A204.1 (cell line): ENCODE measurements around the gene COL7A1.

Source experiments
- FAIRE-seq: peaks from 2 replicates; lab custom pipeline; 2012; peaks lifted over from hg19 to GRCh38; lab: Jason Lieb, UNC

Gene COL7A1

DNA sequence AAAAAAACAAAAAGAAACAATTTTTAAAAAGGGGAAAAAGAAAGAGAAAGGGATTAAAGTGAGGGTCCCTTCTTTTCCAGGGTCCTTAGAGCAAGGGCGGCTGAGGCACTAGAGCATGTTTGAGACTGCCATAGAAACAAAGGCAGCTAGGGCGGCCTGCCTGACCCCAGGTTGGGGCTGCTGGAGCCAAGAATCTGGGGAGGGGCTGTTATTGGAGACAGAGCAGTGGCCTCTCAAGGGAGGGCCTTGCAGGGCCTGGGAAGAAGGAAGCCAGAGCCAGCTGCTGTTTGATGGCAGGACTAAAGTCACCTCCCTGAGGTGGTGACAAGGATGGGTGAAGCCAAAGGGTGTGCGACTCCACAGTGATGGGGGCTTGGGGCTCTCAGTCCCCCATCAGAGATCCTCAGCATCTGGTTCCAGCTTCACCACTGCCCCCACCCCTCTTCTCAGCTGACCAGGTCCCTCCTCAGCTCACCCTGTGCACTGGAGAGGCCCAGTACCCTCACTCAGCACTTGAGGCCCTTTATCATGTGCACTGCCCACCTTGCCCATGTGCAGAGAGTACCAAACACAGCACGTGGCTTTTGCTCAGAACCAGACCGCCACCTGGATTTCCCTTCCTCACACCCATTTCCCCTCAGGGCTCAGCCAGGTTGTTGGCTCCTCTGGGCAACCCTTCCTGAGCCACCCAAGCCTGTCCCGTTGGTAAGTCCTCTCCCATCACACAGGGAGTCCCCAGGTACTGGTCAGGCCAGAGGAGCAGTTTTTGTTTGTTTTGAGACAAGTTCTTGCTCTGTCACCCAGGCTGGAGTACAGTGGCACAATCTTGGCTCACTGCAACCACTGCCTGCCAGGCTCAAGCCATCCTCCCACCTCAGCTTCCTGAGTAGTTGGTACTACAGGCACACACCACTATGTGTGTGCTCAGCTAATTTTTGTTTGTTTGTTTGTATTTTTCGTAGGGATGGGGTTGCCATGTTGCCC, 24.7 kb upstream of the COL7A1 start:
- no peak for FAIRE-seq

DNA sequence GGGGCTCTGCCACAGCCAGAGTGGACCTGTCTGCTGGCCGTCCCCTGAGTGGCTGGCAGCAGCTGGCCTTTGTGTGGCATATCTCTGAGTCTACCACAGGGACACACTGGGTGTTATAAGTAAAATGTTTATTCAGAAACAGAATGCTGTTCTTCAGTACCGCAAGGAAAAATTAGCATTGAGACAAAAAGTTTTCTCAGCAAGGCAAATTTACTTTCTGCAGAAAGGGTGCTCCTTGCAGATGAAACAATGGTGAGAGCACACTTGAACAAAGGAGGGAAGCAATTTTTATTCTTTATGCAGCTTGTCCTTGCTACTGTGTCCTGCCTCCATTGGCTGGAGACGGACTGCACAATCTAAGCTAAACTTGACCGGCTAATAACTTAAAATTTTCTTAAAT, 22.4 kb upstream of the COL7A1 start:
- FAIRE-seq, result no peak

DNA sequence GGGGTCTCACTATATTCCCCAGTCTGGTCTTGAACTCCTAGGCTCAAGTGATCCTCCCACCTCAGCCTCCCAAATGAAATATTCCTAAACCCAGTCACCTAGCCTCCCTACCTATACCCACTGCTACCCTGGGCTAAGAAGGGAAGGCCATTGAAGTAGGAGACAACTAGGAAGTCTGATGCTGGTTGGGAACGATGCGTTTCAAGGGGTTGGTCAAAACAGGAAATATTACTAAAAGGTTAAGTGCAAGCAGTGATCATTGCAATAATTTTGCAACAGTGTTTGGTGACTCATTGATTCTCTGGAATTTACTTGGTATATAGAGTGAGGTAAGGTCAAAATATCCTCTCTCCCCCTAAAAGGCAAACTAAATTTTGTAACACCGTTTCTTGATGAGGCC, 18.9 kb upstream of the COL7A1 start:
- FAIRE-seq, result no peak

DNA sequence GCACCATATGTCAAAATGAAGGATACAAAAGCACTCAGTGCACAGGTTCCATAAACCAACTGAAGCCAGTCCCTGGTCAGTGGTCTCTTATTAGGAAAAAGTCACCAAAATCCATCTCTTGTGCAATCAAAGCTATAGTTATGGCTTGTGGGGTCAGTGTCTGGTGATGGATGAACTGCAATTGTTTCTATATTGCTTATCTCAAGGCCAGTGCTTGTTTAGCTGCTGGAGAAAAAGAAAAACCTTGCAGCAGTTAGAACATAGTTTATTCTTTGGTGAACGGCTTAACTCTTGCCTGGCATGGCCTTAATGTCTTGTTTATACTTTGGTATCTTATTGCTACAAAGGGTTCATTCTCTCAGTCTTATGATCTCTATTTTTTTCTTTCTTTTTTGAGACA, 17.2 kb upstream of the COL7A1 start:
- no peak for FAIRE-seq

DNA sequence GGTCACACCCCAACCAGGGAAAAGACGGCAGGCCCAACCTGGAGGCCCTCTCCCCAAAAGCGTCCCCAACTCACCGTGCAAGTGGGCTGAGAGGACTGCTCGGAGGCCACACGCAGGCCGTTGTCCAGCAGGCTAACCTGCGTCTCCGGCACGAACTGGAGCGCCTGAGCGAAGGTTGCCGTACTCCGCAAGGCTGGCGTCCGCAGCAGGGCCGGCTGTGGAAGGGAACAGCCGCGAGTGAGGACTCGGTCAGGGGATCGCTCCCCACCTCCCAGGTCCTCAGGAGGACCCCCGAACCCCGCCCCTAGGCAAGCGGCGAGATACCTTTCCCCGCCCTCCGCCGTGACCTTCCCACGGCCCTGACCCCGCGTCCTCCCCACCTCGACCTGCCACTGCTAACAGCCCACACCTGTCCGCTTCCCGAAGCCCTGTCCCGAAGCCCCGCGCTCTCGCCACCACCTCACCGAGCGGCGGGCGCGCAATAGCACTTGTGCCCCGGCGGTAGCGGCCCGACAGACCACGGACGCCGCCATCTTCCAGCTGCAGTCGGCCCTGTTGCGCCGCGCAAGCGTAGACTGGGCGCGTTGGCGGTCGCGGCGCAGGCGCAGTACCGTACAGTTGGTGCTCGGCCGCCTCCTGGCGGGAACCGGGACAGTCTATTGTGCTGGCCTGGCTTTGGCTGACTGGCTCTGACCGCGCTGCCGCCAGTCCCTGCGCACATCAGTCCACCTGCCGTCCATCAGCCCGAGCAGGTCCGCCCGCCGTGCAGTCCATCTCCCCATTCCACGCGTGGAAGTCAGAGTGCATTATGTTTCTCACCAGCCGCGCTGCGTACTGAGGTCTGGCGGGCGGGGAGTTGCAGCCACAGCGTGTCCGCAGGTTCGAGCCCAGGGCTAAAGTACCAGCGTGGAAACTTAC, 14.2 kb upstream of the COL7A1 start, which contains the start of gene UQCRC1:
UQCRC1 (minus strand) TSS at position 559 of the 918 bp plus-strand sequence; CDS start at position 533, 26 bp downstream.
- FAIRE-seq, result peak; percentile 73

DNA sequence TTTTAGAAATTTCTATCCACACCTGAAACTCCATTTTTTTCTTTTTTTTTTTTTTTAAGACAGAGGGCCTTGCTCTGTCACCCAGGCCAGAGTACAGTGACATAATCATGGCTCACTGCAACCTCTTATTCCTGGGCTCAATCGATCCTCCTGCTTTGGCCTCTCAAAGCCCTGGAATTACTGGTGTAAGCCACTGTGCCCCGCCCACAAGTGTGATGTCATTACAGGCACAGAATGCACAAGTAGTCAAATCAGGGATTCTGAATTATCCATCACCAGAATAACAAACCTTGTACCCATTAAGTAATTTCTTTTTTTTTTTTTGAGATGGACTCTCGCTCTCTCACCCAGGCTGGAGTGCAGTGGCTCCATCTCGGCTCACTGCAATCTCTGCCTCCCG, 12.4 kb upstream of the COL7A1 start:
- FAIRE-seq, result no peak

DNA sequence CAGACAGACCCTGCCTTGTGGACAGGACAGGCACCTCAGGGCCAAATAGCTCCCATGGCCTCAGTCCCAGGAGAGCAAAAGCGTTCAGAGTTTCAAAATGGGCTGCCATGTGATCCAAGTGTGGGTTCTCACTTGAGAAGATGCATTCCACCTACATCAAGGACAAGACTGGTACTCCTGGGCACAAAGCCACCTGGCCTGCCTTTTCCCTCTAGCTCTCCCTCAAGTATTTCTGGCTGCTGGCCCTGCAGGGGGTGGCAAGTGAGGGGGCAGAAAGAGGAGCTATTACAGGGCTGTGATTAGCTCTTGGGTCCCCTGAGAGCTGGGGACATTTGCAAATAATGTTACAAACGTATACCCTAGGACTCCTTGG, 6.5 kb upstream of the COL7A1 start:
- FAIRE-seq, result no peak

DNA sequence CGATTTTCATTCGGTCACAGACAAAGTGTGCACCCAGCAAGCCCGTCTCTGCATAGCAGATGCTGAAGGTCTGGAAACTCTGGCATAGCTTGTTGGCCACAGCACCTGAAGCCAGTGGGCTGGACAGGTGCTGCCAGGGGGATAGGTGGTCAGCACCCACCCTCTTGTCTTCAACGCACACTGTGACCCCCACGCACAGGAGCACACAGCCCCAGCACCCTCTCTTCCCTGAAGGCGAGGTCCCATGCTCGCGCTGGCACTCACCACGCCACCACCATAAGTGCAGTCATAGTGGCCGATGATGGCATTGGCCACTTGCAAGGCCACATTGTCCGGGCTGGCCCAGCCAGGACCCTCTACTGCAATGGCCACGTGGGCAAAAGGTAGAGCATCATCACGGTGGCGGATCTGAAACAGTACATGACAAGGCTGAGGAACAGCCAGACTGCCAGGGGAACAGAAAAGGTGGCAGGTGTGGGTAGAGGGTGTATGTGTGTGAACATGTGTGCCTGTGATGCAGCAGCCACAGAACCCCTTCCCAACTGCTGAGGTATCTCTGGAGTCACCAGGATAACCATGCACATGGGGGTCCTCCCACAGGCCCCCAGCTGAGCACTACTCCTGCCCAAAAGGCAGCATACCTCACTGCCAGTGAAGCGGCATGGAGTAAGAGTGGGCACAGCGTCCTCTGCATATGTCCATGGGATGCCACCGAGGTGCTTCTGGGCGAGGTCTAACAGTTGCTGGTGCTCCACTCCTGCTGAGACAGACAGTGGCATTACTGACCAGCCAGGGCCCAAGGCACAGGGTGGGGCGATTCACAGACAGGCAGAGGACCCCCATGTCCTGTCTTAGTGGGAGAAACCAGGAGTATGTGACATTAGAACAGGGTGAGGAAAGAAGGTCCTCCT, 5.8 kb upstream of the COL7A1 start:
- FAIRE-seq, result no peak

DNA sequence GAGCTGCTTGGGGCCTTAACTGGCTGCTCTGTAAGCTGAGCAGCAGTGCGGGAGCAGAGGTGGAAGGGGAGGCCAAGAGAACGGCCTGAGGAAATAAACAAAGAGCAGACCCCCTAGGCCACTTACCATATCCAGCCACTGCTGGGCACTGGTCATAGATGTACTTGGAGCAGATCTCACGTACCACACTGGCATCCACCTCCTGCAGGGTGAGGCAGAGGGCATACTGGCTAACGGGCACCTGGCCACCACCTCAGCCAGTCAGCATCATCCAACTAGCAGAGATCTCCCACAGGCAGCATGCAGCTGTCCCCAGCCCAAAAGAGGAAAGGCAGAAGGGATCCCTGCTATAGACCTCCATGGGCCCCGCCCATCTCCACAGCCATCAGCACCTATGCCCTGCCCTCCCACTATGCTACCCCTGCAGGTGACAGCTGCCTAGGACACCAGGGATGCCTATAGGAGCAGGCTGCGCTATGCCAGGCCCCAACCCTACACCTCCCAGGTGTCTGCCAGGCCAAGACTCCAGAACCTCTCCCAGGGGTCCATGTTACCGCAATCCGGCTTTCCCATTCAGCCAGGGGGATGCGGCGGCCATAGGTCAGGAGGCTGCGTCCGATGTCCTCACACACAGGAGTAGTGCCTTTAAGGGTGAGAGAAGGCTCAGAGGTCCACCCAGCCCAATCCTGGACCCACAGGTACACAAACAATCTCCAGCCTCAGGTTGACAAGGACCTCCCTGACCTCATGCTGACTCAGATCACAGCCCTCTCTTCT, 4.6 kb upstream of the COL7A1 start:
- FAIRE-seq, result no peak

DNA sequence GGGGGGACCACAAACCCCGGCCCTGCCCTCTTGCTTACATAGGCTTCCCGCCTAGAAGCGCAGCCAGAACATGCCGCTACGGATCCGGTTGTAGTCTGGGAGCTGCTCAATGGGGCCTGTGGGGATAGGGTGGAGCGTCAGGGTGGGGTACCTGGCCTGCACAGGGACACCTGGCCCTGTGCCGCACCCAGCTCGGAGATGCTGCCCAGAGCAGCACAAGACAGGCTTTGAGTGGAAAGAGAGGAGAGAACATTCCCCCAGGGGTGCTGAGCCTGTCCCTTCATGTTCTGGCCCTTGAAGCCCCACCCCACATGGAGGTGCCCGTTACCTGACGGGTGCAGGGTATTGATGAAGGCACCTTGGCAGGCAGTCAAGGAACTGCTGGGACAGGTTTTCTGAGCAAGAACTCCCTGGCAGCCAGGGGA, 4.0 kb upstream of the COL7A1 start:
- FAIRE-seq, result no peak

DNA sequence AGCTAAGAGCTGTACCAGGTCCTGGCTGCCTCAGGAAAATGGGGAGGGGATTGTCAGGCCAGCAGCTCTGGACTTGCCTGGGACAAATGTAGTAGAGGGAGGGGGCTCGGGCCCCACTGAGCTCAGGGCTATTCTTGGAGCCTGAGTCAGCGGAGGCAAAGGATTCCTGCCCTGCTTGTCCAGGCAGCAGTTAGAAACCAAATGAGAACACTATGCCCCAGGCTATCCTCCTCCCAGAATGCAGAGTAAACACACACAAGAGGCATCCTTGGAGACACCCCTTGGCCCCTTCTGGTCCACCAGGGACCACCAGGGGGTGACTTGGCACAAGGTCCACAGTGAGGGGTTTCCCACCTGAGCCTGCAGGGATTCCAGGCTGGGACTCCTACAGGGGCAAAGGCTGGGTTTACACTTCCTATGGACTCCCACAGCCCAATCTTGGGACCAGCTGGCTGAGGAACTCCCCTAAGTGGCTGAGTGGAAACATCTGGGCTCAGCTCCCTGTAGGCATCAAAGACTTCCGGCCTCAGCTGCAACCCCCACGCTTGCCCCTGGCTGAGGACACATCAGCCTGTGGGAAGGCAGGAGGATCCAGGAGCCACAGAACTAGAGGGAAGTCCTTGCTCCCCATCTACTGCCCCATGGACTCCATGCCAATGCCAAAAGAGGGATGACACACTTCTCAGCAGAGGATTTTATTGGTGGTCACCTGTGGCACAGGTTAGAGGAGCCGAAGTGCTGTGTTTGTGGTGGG, 3.4 kb upstream of the COL7A1 start:
- no peak for FAIRE-seq

DNA sequence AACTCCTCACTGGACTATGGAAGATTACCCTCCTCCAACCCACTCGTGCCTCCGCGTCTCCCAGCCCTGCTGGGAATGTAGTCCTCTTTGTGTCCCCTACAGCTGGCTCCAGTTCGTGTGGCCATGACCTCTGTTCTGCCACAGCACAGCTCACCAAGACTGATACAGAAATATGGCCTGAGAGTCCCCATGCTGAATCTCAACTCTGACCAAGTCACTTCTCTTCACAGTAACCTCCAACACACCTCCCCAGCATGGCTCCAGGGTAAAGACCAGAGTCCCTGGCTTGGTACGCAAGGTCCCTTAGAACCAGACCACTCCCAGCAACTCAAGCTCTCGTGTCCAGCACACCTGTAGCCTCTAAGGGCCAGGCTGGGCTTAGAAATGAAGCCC, 2.3 kb upstream of the COL7A1 start:
- no peak for FAIRE-seq

DNA sequence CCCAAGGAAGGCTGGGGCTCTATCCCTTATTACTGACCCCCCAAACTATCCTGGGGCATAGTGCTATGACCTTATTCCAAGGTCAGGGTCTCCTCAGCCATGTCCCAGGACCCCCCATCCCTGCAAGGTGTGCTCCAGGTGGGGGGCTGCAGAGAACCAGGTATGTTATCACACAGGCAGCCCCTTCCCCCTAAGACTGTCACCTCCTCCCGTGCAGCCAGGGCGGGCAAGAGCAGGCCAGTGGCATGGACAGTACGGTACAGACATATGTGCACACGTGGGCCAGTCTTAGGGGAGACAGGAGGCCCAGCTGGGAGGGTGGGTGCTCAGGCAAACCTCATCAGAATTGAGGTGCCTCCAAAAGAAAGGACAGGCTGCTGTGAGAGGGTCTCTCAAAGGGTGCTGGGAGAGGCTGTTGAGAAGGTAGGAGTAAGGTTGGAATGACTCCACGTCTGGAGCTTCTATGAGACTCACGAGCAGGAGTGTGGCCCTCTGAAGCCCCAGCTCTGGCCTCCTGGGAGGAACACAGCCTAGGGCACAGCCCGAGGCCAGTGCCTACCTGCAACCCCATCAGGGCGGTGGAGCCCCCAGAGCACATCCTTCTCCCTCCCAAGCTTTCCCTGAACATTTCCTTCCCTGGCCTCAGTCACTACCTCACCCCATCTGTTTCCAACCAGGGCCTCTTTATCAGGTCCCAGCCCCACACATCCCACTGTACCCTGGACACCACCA, 1.7 kb upstream of the COL7A1 start:
- FAIRE-seq, result no peak

DNA sequence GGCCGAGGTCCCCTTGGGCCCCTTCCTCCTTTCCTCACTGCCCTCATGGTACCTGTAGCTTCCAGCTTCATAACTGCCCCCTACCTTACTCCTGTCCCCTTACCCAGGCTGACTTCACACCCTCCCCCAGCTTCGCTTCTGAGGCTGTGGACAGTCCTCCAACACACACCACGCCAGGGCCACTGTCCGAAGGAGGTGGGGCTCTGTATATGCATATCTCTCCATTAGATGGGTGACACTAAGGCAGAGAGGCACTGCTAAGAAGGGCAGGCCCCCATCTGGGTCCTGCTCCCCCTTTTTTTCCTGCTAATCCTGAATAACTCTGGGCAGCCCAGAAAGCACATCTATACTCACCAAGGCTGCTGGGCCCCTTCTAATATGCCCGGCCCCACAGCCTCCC, 1.0 kb upstream of the COL7A1 start:
- no peak for FAIRE-seq

DNA sequence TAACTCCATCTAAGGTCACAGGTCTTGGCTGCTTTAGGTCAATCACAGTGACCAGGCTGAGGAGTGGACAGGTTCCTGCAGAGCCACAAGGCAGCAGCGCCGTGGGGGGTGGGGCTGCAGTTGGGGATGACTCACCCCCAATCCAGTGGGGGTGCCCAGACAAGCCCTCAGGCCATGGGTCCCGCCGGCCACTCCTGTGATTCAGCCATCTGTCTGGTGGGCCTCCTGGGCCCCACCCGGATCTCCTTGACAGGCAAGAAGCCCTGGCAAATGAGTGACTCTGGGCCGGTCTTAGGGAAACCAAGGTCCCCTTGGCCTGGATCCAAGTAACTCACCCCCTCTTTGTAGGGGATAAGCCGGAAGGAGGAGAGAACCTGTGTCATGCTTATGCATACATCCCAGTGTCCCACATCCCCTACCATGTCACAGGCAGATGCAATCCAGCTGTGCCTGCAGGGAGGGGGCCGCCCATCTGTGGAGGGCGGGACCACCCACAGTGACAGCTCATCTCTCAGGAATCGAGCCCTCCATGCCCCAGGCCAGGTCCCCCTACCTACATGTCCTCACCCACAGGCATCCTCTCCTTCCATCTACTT, 495 bp upstream of the COL7A1 start:
- no peak for FAIRE-seq

DNA sequence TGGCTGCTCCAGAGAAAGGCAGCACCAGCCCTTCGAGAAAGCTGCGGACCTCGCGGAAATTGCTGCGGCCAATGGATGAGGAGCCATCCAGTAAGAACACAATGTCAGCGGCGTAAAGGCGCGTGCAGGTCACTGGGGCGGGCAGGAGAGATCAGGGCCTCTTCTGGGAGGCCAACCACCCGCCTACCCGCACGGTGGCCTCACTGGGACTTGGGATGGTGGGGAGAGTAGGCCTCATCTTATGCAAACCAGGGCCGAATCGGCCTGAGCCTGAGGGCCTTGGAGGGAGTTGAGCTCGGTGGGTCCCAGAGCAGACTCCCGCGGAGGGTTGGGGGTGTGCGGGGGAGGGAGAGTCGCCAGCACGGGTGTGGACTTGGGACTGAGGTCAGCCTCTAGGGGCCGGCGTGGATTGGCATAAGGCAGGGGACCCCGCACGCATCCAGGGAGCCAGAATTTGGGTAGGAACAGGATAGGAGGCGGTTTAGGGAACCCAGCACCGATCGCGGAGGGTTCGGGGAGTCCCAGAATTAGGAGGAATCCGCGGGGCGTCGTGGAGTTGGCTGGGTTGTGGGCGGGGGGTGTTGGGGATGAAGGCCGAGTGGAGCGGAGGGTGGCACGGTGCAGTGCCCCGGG, 596 bp downstream of the COL7A1 start:
- no peak for FAIRE-seq

DNA sequence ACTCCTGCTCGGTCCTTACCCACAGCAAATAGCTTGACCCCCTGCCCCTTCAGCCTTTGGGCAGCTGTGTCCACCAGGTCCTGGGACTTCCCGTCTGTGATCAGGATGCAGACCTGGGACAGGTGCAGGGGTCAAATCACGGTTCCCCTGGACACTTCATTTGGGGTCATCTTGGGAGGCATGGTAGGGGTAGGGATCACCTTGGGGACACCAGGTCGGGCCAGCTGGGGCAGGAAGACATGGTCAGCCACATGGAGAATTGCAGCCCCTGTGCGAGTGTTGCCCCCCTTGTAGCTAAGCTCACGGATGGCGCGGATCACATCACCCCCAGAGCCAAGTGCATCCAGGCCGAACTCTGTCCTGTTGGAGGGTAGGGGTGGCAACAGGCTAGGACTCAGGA, 1.8 kb downstream of the COL7A1 start:
- no peak for FAIRE-seq

DNA sequence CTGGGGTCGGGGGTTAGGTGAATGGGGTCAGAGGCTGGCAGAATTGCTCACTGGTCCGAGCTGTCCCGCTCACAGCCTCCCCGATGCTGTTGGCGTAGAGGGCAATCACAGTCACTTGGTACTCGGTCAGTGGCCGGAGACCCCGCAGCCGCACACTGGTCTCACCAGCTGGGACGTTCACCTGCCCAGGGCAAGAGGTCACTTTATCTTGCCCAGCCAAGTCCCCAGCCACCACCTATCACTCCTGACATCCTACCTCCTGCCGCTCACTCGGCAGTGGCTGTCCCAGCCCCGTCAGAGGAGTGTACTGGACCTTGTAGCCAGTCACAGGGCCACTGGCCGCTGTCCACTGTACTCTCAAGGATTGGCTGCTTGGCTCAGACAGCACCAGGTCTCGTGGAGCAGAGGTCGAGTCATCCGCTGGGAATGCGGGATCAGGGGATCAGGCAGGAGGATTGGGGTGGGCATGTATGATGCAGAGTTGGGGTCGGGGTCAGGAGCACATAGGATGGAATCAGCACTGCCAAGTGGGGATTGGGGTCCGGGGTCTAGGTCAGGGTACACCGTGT, 2.5 kb downstream of the COL7A1 start:
- no peak for FAIRE-seq
